CD4-positive, CD25-positive, alpha-beta regulatory T cell (primary cell): ENCODE data around the gene LY6G5B. TPM values are rescaled to one million over a fixed set of nuclear protein-coding genes. Genes with fewer than 3 reads are reported as not detected.

Source experiments
- ATAC-seq, 2 donors: fragments of 150-1000 bp; cut with Tn5 transposase; one replicate each; pipeline ENCODE4 v1.10.0; 2021; ENCODE audit warnings: low read depth in 2 of 2, moderate number of reproducible peaks in 2 of 2, moderate library complexity in 1 of 2
- DNase-seq, 3 donors: peaks; one replicate each; pipeline versions ENCODE4 v3.0.0 to v3.0.0-alpha.2; 2012 to 2022; ENCODE audit warnings: mixed read lengths in 1 of 3
- H3K27ac ChIP-seq: one replicate; pipeline ENCODE4 v1.7.0; 2013; ENCODE audit warnings: mild to moderate bottlenecking, low read length; ENCODE audit not compliant: insufficient read depth, poor library complexity, severe bottlenecking
- H3K27me3 ChIP-seq: one replicate; pipeline ENCODE4 v1.7.0; 2013; ENCODE audit warnings: low read length; ENCODE audit not compliant: control insufficient read depth, insufficient read depth
- H3K36me3 ChIP-seq: one replicate; pipeline ENCODE4 v1.7.0; 2013; ENCODE audit warnings: mild to moderate bottlenecking, low read length, moderate library complexity; ENCODE audit not compliant: control insufficient read depth, insufficient read depth
- H3K4me1 ChIP-seq: 2 replicates; pipeline ENCODE4 v1.7.0; 2013; ENCODE audit warnings: mild to moderate bottlenecking, low read length; ENCODE audit not compliant: insufficient read depth, control insufficient read depth, poor library complexity, severe bottlenecking
- H3K4me3 ChIP-seq: one replicate; pipeline ENCODE4 v1.7.0; 2013; ENCODE audit warnings: low read depth, mild to moderate bottlenecking, low read length, moderate library complexity
- H3K9me3 ChIP-seq, 2 experiments: 1 replicate in 1 of 2; 2 replicates in 1 of 2; pipeline ENCODE4 v1.7.0; 2013; ENCODE audit warnings: low read length in 2 of 2, mild to moderate bottlenecking in 1 of 2, moderate library complexity in 1 of 2; ENCODE audit not compliant: control insufficient read depth in 2 of 2
- H3K27ac Mint-ChIP-seq, 3 donors: one replicate each; pipeline ENCODE4 v1.8.0; 2020 to 2022; ENCODE audit warnings: mild to moderate bottlenecking in 3 of 3, mixed read lengths in 3 of 3, moderate library complexity in 2 of 3
- H3K27me3 Mint-ChIP-seq: one replicate; pipeline ENCODE4 v1.8.0; 2022; ENCODE audit warnings: mild to moderate bottlenecking, mixed read lengths
- H3K36me3 Mint-ChIP-seq: one replicate; pipeline ENCODE4 v1.8.0; 2020; ENCODE audit warnings: mixed read lengths
- H3K4me1 Mint-ChIP-seq, 4 donors: one replicate each; pipeline ENCODE4 v1.8.0; 2020 to 2022; ENCODE audit warnings: mixed read lengths in 4 of 4, mild to moderate bottlenecking in 1 of 4
- H3K4me3 Mint-ChIP-seq, 4 donors: one replicate each; pipeline ENCODE4 v1.8.0; 2020 to 2022; ENCODE audit warnings: mild to moderate bottlenecking in 4 of 4, mixed read lengths in 4 of 4, moderate library complexity in 3 of 4
- H3K9me3 Mint-ChIP-seq, 7 donors: one replicate each; pipeline ENCODE4 v1.8.0; 2020 to 2022; ENCODE audit warnings: mixed read lengths in 7 of 7, mild to moderate bottlenecking in 3 of 7, moderate library complexity in 2 of 7
- polyA plus RNA-seq, 4 donors: library from polyadenylated mRNA; unstranded; fragments of 300-500 nt; fragmentation: Illumina TruSeq; gene quantifications; one replicate each; pipeline ENCODE4 v1.2.3, GENCODE V29; 2021
- total RNA-seq: library from RNA; stranded (reverse); gene quantifications from one replicate; pipeline ENCODE4 v1.2.3, GENCODE V29; 2022

Gene LY6G5B
- total and polyA plus RNA-seq, 5 donors from 2014 or later, result 38.8 TPM; not detected in 4

DNA sequence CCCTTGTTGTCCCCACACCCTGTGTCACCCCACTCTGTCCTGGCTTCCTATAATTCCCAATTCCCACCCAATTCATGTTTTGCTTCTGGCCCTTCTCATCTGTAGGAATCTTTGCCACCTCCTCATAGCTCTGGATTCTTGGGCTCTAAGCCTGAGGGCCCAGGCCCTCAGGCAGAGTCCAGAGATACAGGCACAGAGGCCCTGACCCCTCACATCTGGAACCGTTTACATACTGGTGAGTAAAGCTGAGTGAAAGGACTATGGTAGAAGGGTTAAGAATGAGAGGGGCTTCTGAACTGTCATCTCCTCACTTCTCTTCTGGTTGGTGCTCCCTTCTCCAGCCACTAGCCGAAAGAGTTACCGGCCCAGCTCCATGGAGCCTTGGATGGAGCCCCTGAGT lies 35.6 kb upstream of the LY6G5B start:
- Mint-ChIP-seq H3K4me3 (no peak overlapping the region), H3K27ac (no peak overlapping the region), H3K4me1 (peaks cover 0 to 7% (median 0%) of the 10 kb centered on the region in 4 donors), H3K27me3 (no peaks in the 10 kb centered on the region), H3K9me3 (no peaks in the 10 kb centered on the region), H3K36me3 (peaks cover 46% of the 10 kb centered on the region)
- H3K4me3 ChIP-seq, result no peak overlapping the region
- no peaks in the 10 kb centered on the region for H3K9me3 ChIP-seq
- H3K27ac ChIP-seq, result no peak overlapping the region
- no peaks in the 10 kb centered on the region for H3K4me1 ChIP-seq
- H3K27me3 ChIP-seq, result no peaks in the 10 kb centered on the region
- ATAC-seq (no peak), DNase-seq (no peak)
- peaks cover 79% of the 10 kb centered on the region for H3K36me3 ChIP-seq

DNA sequence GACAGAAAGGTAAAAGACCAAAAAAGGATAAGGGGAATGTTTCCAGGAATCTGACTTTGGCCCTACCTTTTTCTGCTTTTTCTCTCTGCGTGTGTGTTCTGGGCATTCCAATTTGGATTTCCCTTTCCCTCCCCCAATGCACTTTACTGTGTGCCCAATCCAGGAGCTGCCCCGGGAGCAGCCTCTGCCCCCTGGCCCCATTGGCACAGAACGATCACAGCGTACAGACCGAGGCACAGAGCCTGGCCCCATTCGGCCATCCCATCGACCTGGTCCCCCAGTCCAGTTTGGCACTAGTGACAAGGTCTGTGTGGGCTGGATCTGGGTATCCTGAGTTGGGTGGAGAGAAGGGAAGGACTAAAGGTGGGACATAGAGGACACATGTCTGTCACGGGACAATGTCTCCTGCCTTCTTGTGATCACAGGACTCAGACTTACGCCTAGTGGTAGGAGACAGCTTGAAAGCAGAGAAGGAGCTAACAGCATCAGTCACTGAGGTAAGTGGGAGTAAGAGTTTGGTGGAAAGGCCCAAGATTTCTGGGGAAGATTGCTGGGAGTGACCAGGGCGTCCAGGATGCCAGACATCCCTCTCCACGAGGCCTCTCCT lies 34.7 kb upstream of the LY6G5B start:
- DNase-seq (no peak), ATAC-seq (no peak)
- H3K4me3 Mint-ChIP-seq, result no peak overlapping the region
- peaks cover 0 to 7% (median 0%) of the 10 kb centered on the region in 4 donors for H3K4me1 Mint-ChIP-seq
- Histone ChIP-seq H3K9me3 (no peaks in the 10 kb centered on the region), H3K4me1 (no peaks in the 10 kb centered on the region), H3K36me3 (peaks cover 81% of the 10 kb centered on the region), H3K4me3 (no peak overlapping the region), H3K27ac (no peak overlapping the region), H3K27me3 (no peaks in the 10 kb centered on the region)
- peaks cover 43% of the 10 kb centered on the region for H3K36me3 Mint-ChIP-seq
- no peaks in the 10 kb centered on the region for H3K27me3 Mint-ChIP-seq
- H3K9me3 Mint-ChIP-seq, result no peaks in the 10 kb centered on the region
- no peak overlapping the region for H3K27ac Mint-ChIP-seq

DNA sequence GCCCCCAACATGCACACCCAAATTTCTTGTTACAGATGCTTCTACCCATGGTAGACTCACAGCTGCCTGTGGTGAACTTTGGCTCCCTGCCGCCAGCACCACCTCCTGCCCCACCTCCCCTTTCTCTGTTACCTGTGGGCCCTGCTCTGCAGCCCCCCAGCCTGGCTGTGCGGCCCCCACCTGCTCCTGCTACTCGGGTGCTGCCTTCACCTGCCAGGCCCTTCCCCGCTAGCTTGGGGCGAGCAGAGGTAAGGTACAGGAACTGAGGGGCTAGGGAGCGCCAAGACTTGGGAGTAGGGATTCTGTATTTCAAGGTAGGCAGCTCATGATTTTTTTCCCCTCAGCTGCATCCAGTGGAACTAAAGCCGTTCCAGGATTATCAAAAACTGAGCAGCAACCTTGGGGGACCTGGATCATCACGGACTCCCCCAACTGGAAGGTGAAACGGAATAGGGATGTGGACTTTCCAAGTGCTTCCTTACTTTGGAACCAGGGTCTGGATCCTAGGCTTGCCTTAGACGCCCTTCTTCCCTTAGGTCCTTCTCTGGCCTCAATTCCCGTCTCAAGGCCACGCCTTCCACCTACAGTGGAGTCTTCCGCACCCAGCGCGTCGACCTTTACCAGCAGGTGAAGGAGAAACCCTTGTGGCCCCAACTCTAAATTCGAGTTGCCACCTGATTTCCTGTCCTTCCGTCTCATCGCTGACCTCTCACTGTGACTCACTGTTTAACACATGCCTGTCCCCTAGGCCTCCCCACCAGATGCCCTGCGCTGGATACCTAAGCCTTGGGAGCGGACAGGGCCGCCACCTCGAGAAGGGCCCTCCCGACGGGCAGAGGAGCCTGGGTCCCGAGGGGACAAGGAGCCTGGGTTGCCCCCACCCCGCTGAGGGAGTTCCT lies 32.8 kb upstream of the LY6G5B start:
- H3K4me3 ChIP-seq, result no peak overlapping the region

DNA sequence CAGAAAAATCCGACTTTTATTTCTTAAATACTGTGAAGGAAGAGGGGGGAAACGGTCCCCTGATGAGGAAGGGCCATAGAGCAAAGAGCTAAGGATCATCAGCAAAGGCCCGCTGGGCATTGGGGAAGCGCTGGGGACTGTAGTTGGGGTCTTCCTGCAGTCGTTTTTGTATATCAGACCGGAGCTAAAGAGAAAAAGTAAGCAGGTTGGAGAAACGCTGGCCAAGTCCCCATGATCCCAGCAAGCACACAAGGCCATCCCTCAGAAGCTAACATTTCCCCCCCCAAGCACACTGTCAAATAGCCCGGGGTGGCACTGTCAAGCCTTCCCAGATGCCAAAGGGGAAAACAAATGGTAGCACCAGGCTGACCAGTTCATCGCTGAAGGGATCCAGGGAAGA lies 30.7 kb upstream of the LY6G5B start:
- no peaks in the 10 kb centered on the region for H3K27me3 Mint-ChIP-seq
- DNase-seq (no peak), ATAC-seq (no peak)
- H3K27me3 ChIP-seq, result no peaks in the 10 kb centered on the region
- H3K4me3 ChIP-seq, result no peak overlapping the region
- H3K27ac ChIP-seq, result no peak overlapping the region
- H3K4me1 Mint-ChIP-seq, result peaks cover 0 to 2% (median 0%) of the 10 kb centered on the region in 4 donors
- no peak overlapping the region for H3K4me3 Mint-ChIP-seq
- no peaks in the 10 kb centered on the region for H3K4me1 ChIP-seq
- H3K36me3 Mint-ChIP-seq, result peaks cover 43% of the 10 kb centered on the region
- no peaks in the 10 kb centered on the region for H3K9me3 ChIP-seq
- H3K27ac Mint-ChIP-seq, result no peak overlapping the region
- H3K9me3 Mint-ChIP-seq, result no peaks in the 10 kb centered on the region
- H3K36me3 ChIP-seq, result peaks cover 89% of the 10 kb centered on the region

More for the DNA sequence above, 32.8 kb upstream of the LY6G5B start:
- H3K36me3 Mint-ChIP-seq, result peaks cover 45% of the 10 kb centered on the region
- Histone ChIP-seq H3K36me3 (peaks cover 87% of the 10 kb centered on the region), H3K4me1 (no peaks in the 10 kb centered on the region), H3K9me3 (no peaks in the 10 kb centered on the region), H3K27me3 (no peaks in the 10 kb centered on the region), H3K27ac (no peak overlapping the region)
- no peaks in the 10 kb centered on the region for H3K9me3 Mint-ChIP-seq
- no peak overlapping the region for H3K4me3 Mint-ChIP-seq
- DNase-seq (no peak), ATAC-seq (no peak)
- H3K27me3 Mint-ChIP-seq, result no peaks in the 10 kb centered on the region
- no peak overlapping the region for H3K27ac Mint-ChIP-seq
- H3K4me1 Mint-ChIP-seq, result peaks cover 0 to 4% (median 0%) of the 10 kb centered on the region in 4 donors

DNA sequence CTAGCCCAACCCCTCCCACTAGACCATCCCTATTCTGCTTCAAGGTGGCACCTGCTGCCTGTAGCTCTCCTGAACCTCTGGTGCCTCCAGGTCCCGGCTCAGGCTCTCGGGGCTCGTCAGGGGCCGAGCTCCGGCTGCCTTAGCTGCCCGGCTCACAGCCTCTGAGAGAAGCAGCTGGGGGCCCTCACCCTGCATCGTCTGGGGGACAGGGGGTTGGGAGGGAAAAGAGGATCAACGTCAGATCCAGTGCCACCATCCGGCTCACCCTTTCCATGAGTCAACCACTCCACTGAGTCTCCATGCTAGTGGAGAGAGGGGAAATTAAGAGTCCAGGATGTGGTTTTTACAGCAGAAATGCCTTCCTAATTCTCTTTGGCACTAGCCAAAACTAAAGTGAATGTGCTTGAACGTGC lies 30.3 kb upstream of the LY6G5B start:
- no peaks in the 10 kb centered on the region for H3K9me3 Mint-ChIP-seq
- H3K27ac Mint-ChIP-seq, result peak overlapping the region in 1 of 3 donors; percentile 26
- H3K27me3 Mint-ChIP-seq, result no peaks in the 10 kb centered on the region
- Histone ChIP-seq H3K4me3 (no peak overlapping the region), H3K27ac (no peak overlapping the region), H3K36me3 (peaks cover 89% of the 10 kb centered on the region), H3K27me3 (no peaks in the 10 kb centered on the region), H3K9me3 (no peaks in the 10 kb centered on the region), H3K4me1 (no peaks in the 10 kb centered on the region)
- no peak for DNase-seq
- peaks cover 42% of the 10 kb centered on the region for H3K36me3 Mint-ChIP-seq
- no peak for ATAC-seq
- peaks cover 0 to 2% (median 0%) of the 10 kb centered on the region in 4 donors for H3K4me1 Mint-ChIP-seq
- no peak overlapping the region for H3K4me3 Mint-ChIP-seq

DNA sequence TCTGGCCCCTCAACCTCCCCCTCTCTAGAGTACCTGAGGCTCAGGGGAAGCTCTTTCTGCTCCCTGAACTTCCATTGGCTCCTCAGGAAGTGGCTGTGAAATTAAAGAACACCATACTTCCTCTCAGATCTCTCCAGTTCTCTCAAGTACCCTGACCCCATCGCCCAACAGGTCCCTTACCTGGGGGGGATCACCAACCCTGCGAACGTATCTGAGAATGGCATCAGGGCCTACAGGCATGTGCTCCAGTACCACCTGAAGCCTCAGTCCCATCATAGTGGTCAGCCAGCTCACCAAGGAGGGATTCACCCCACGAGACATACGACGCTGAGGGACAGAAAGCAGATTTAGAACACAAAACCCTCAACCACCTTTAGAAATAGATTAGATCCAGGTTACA lies 29.2 kb upstream of the LY6G5B start:
- no peak overlapping the region for H3K27ac ChIP-seq
- Mint-ChIP-seq H3K4me3 (no peak overlapping the region), H3K27me3 (no peaks in the 10 kb centered on the region), H3K36me3 (peaks cover 42% of the 10 kb centered on the region), H3K27ac (peak overlapping the region in 1 of 3 donors; percentile 65), H3K4me1 (peaks cover 0 to 5% (median 3%) of the 10 kb centered on the region in 4 donors), H3K9me3 (no peaks in the 10 kb centered on the region)
- H3K4me1 ChIP-seq, result no peaks in the 10 kb centered on the region
- H3K27me3 ChIP-seq, result no peaks in the 10 kb centered on the region
- no peaks in the 10 kb centered on the region for H3K9me3 ChIP-seq
- no peak for ATAC-seq
- H3K36me3 ChIP-seq, result peaks cover 89% of the 10 kb centered on the region
- no peak for DNase-seq
- H3K4me3 ChIP-seq, result no peak overlapping the region

DNA sequence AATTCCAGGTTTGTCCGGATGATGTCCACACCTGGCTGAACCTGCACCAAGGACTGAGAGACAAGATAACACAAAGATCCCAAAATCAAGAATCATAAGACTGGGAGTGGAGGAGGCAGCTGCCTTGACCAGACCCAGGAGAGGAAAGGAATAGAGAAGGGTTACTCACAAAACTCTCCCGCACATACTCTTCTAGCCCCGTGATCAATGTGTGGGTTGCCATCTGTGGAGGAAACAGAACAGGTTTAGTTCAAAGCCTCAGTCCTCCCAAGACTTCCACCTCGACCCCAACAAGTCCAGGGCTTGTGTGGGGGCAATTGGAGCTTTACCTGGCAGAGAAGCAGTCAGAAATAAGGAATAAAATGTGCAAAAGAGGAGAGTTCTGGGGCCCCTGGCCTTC lies 28.4 kb upstream of the LY6G5B start:
- Histone ChIP-seq H3K36me3 (peaks cover 89% of the 10 kb centered on the region), H3K4me3 (no peak overlapping the region), H3K27me3 (no peaks in the 10 kb centered on the region), H3K27ac (no peak overlapping the region), H3K9me3 (no peaks in the 10 kb centered on the region), H3K4me1 (no peaks in the 10 kb centered on the region)
- Mint-ChIP-seq H3K27ac (no peak overlapping the region), H3K4me1 (peaks cover 0 to 6% (median 3%) of the 10 kb centered on the region in 4 donors), H3K9me3 (no peaks in the 10 kb centered on the region), H3K36me3 (peaks cover 41% of the 10 kb centered on the region), H3K27me3 (no peaks in the 10 kb centered on the region), H3K4me3 (no peak overlapping the region)
- ATAC-seq (no peak), DNase-seq (no peak)
